Brain microvascular endothelial cell (primary cell): ENCODE results near the gene ZDHHC8.

Experiments used
- DNase-seq: peaks from one replicate; pipeline ENCODE4 v3.0.0-alpha.2; 2020
- H3K27ac ChIP-seq: fragments of 250-450 bp; sonication (Bioruptor Pico); 2 replicates; pipeline ENCODE4 v1.5.1; 2020; ENCODE audit warnings: mild to moderate bottlenecking, moderate library complexity
- H3K27me3 ChIP-seq: fragments of 250-450 bp; sonication (Bioruptor Pico); replicated peaks from 2 replicates; pipeline ENCODE4 v1.5.1; 2020; ENCODE audit warnings: mild to moderate bottlenecking
- H3K36me3 ChIP-seq: fragments of 250-450 bp; sonication (Bioruptor Pico); replicated peaks from 2 replicates; pipeline ENCODE4 v1.5.1; 2020; ENCODE audit warnings: mild to moderate bottlenecking
- H3K4me3 ChIP-seq: 2 replicates; pipeline ENCODE4 v1.5.1; 2011; ENCODE audit warnings: low read depth, mild to moderate bottlenecking, control low read depth, low read length, moderate library complexity
- in situ Hi-C: cut with HindIII; loops from 2 replicates; pipeline ENCODE4 v1.10.0; 2017; ENCODE audit warnings: low sequenced_read_pairs, low pct_ligation_motif_present
- TF ChIP-seq, protein P1 (sequence below): IDR thresholded peaks from 2 replicates; pipeline ENCODE4 v1.5.1; 2011; ENCODE audit warnings: low read depth, mild to moderate bottlenecking, moderate library complexity, low read length, control low read depth, inconsistent platforms; ENCODE audit errors: missing control alignments

Gene ZDHHC8

GRCh38 chr22:20086101-20086599 is 45.5 kb upstream of the ZDHHC8 start:
- Histone ChIP-seq H3K27ac (no peak overlapping the region), H3K36me3 (peaks cover 67% of the 10 kb centered on the region), H3K27me3 (no peaks in the 10 kb centered on the region), H3K4me3 (no peak overlapping the region)
- TF ChIP-seq, protein P1, sequence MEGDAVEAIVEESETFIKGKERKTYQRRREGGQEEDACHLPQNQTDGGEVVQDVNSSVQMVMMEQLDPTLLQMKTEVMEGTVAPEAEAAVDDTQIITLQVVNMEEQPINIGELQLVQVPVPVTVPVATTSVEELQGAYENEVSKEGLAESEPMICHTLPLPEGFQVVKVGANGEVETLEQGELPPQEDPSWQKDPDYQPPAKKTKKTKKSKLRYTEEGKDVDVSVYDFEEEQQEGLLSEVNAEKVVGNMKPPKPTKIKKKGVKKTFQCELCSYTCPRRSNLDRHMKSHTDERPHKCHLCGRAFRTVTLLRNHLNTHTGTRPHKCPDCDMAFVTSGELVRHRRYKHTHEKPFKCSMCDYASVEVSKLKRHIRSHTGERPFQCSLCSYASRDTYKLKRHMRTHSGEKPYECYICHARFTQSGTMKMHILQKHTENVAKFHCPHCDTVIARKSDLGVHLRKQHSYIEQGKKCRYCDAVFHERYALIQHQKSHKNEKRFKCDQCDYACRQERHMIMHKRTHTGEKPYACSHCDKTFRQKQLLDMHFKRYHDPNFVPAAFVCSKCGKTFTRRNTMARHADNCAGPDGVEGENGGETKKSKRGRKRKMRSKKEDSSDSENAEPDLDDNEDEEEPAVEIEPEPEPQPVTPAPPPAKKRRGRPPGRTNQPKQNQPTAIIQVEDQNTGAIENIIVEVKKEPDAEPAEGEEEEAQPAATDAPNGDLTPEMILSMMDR = no peak
- no peak for DNase-seq
- in situ Hi-C loops = no loop called here

- no peak overlapping the region for H3K4me3 ChIP-seq
- no peak for DNase-seq
- TF ChIP-seq, protein P1 = no peak
- peaks cover 71% of the 10 kb centered on the region for H3K36me3 ChIP-seq
- in situ Hi-C loops = no loop called here
- H3K27ac ChIP-seq = no peak overlapping the region
- no peaks in the 10 kb centered on the region for H3K27me3 ChIP-seq
Measured at GRCh38 chr22:20086763-20087162, 44.8 kb upstream of the ZDHHC8 start.

DNA sequence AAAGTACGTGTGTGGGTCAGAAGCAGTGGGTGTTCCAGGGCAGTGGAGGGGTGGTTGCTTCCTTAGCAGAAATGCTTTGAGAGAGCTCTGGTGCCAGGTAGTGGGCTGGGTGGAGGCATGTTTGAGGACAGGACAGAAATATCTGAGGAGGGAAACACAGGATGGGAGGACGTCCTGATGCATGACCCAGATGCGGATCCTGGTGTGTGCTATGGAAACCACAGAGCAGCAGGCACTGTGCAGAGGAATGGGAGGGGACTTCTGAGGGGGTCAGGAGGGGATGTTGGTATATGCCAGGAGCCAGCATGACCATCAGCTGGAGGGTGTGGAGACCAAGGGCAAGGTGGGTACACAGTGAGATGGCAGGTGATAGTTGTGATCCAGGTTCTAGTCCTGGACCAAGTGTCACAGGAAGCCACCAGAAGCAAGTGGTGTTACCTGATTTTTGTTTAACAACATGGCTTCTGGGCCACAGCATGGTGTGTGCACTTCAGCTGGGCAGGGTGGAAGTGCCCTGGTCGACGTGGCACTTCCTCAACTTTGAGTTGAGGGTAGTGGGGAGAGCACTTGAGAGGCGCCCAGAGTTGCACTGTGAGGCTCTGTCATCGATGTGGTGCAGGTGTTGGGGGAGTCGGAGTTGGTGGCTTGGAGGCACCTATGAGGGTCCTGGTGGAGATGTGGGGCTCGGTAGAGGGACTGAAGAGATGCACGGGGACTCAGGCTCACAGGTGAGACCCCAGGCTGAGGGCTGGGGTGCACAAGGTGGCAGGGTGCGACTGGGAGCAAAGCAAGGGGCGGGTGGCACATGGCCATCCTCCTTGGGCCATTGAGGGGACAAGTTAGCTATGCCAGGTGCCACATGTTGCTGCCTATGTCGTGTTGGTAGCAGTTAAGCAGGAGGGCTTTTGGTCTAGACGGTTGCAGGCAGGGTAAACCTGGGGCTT is 44.0 kb upstream of the ZDHHC8 start:
- H3K27ac ChIP-seq = no peak overlapping the region
- H3K27me3 ChIP-seq = no peaks in the 10 kb centered on the region
- in situ Hi-C loops = no loop called here
- TF ChIP-seq, protein P1 = no peak
- peaks cover 73% of the 10 kb centered on the region for H3K36me3 ChIP-seq
- DNase-seq = no peak
- H3K4me3 ChIP-seq = no peak overlapping the region

DNA sequence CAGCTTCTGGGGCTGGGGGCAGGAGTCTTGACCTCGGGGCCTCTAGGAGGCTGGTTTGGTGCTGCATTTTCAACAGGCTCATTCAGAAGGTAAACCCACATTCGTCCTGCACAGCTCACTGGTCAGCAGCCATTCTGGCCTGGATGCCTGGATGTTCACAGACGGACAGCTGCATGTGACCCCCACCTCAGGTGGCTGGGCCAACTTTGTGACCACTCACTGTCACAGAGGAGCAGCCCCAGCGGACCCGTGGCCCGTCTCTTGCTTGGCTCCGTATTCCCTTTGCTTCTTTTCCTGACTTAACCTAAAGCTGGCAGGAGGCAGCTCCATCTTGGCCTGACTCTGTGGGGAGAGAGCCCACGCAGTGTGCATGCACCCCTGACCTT is 43.3 kb upstream of the ZDHHC8 start:
- DNase-seq = no peak
- in situ Hi-C loops = no loop called here
- Histone ChIP-seq H3K27me3 (no peaks in the 10 kb centered on the region), H3K27ac (no peak overlapping the region), H3K36me3 (peaks cover 74% of the 10 kb centered on the region), H3K4me3 (no peak overlapping the region)
- TF ChIP-seq, protein P1 = no peak

DNA sequence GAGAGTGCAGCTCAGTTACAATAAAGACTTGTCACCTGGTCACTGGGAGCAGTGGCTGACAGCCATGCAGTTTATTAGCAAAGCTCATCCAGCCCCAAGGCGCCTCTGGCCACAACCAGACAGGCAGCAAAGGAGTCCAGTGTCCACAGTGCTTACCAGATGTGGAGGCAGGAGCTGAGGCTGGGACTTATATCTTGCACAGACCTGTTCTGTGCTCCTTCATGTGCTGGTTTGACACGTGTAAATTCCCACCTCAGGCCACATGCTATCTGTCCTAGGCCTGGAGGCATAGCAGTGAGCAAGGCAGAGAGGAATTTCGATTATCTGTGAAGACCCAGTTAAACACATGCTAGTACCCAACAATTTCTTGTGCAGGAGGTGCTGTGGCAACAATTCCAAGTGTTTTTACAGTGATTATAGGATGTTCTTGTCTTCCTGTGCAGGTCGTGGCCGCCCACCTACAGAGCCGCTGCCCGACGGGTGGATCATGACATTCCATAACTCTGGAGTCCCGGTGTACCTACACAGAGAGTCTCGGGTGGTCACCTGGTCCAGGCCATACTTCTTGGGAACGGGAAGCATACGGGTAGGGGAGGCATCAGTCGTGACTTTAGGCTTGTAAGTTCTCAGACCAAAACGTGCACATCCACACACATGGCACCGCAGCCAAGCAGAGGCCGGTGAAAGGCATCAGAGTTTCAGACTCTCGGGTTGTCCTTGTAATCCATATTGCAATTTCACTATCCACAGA is 42.2 kb upstream of the ZDHHC8 start:
- H3K27ac ChIP-seq = no peak overlapping the region
- no peaks in the 10 kb centered on the region for H3K27me3 ChIP-seq
- TF ChIP-seq, protein P1 = no peak
- in situ Hi-C loops = no loop called here
- DNase-seq = no peak
- H3K36me3 ChIP-seq = peaks cover 86% of the 10 kb centered on the region
- H3K4me3 ChIP-seq = no peak overlapping the region
